Mucosa of gallbladder (tissue), 1 donor: Measurements from ENCODE around the gene OR52E1. TPM values are rescaled to one million over a fixed set of nuclear protein-coding genes. Genes with fewer than 3 reads are reported as not detected.
"Not testable (repeated sequence)": the region's sequence is repeated elsewhere in the genome, so short reads cannot be mapped to it uniquely, and the experiment has no call there.

Source experiments
- DNase-seq: peaks from one replicate; pipeline ENCODE4 v3.0.0-alpha.2; 2020; ENCODE audit warnings: low spot score
- total RNA-seq: library from RNA; stranded (reverse); gene quantifications from one replicate; pipeline ENCODE4 v1.2.1, GENCODE V29; 2021
- donor health status: DM: no; HTN: no; CAD: no.

Gene OR52E1
- not detected for total RNA-seq

- no peak for DNase-seq
Observed at GRCh38 chr11:5069272-5069671, at the start of gene OR52E1. OR52E1 (plus strand) TSS chr11:5069572.

DNA sequence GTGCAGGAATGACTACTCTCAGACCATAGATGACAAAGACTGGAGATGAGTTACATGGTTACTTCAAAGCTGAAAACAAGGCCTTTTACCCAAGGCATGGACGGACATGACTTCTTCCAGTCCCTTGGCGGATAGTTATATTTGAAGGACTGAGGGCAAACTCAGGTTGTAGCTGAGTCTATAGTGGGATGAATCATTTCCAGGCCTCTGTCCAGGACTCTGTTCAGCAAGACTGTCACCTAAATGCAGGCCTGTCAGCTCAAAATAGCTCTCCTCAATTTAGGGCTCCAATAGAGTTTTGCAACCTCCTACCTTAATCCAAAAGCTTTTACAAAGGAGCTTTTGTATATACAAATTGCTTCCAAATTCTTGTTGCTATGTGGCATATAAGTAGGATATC is 47.4 kb upstream of the OR52E1 start:
- no peak for DNase-seq

DNA sequence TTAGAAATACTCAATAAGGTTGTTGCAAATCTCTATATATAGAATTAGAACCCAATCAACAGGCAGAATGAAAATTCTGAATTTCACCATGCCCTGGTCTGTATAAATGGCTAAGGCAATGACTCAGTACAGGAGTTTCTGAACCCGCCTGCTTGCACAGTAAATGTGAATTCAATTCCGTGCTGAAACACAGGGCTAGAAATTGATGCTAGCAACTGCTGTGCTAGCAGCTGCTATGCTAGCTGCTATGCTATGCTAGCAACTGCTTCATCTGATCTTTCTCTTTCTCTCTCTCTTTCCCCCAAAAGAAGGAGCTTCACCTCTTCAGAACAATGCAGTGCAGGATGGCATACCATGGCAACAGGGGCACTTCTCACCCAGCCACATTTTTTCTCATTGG is 32.7 kb upstream of the OR52E1 start:
- DNase-seq = no peak

DNA sequence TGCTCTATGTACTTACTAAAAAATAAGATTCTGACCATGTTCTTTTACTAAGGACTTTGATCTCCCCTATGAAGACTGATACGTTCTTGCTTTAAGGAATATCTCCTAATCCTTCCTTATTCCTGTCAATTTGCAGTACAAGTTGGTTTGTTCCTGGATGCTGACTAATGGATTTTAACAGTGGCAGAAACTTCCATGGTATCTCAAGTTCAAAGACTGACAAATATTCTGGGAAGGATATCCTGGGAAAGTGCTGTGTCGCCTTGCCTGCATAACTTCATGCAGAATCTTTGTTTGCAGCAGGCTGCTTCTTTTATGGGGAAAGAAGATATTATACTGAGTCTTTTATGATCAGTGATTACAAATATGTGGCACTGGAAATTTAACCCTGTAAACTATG is 31.4 kb upstream of the OR52E1 start:
- DNase-seq = no peak

- no peak for DNase-seq
Observed at GRCh38 chr11:5038341-5038740, 31.0 kb upstream of the OR52E1 start.

GRCh38 chr11:5040876-5041275 is 28.5 kb upstream of the OR52E1 start:
- DNase-seq = no peak

- no peak for DNase-seq
Observed at GRCh38 chr11:5042091-5042490, 27.3 kb upstream of the OR52E1 start.

DNA sequence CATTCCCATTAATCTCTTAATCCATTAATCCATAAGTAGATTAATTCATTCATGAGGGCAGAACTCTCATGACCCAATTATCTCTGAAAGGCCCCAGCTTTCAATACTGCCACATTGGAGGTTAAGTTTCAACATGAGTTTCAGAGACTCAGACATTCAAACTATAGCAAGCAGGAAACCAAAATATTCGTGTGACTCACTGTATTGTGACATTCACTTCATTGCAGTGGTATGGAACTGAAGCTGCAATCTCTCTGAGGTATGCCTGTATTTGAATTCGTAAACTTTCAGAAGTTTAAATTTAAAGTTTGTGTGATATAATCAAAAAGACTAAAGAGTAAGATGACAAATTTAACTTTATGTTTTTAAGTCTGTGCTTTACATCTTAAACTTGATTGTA is 26.0 kb upstream of the OR52E1 start:
- DNase-seq = no peak

DNA sequence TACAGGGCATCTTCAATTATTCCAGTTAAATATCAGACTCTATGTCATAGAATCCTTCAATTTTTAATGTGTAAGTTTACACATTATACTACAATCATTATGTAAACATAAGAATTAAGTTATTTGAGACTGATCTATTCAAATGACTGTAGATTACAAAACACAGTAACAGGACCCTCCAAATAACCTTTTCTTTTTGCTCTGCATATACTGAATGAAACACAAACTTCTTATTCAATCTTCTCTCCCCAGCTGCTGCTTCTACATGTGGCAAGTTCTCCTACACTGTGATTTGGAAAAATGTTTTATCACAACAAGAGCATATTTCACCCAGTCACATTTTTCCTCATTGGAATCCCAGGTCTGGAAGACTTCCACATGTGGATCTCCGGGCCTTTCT is 23.1 kb upstream of the OR52E1 start, which contains the start of gene OR52J3:
Gene OR52J3, plus strand, starts transcription at position 301 of the 400 bp plus-strand sequence. Its CDS starts 0 bp downstream, at position 301.
- no peak for DNase-seq

DNA sequence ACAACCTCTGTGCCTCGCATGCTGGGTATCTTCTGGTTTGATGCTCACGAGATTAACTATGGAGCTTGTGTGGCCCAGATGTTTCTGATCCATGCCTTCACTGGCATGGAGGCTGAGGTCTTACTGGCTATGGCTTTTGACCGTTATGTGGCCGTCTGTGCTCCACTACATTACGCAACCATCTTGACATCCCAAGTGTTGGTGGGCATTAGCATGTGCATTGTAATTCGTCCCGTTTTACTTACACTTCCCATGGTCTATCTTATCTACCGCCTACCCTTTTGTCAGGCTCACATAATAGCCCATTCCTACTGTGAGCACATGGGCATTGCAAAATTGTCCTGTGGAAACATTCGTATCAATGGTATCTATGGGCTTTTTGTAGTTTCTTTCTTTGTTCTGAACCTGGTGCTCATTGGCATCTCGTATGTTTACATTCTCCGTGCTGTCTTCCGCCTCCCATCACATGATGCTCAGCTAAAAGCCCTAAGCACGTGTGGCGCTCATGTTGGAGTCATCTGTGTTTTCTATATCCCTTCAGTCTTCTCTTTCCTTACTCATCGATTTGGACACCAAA is 22.5 kb upstream of the OR52E1 start:
- DNase-seq = no peak

DNA sequence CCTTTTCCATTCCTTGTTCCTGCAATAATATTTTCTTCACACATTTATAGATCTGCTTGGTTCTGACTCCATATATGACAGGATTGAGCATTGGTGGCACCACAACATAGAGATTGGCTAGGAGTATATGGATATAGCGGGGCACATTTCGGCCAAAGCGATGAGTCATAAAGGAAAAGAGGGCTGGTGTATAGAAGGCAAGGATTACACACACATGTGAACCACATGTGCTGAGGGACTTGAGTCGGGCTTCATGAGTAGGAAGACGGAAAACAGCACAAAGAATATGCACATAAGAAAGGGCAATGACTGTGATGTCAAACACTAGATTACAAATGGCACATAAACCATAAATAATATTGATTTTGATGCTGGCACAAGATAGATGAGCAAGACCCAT is 10.7 kb upstream of the OR52E1 start:
- not testable (repeated sequence) for DNase-seq

DNA sequence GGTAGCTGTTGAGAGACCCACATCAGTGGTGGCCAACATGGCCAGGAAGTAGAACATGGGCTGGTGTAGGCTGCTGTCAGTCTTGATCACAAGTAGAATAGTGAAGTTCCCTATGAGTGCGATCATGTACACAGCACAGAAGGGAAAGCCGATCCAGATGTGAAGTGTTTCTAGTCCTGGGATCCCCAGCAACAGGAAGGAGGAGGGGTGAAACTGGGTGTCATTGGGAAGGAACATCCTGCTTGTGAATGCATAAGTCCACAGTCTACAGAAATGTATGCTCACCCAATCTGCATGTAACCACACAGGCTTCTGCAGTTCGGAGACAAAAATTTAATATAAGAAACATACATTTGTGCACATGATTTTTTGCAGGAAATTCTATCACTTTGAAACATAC is 10.0 kb upstream of the OR52E1 start, which contains the start of gene OR52E2:
Gene OR52E2, minus strand, starts transcription at position 237 of the 400 bp plus-strand sequence. Its CDS starts 0 bp downstream, at position 237.
- no peak for DNase-seq

- DNase-seq = no peak
Observed at GRCh38 chr11:5065027-5065426, 4.3 kb upstream of the OR52E1 start.

DNA sequence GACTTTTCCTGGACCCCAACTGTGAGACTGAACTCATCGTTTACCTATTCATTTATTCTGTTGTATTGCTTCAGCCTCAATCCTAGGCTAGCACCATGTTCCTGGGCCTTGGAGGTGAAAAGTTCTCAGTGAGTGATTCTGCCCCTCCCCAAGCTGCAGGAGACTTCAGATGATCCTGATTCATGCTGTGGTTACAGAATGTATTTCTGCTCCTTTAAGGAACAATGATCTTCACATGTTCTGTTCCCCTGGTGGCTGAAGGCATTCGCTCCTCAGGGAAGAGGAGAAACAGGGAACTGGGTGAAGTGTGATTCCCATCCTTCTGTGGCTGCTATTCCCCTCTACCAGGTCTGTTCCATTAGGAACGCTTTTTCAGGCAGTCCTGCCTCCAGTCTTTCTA is 2.4 kb downstream of the OR52E1 start:
- no peak for DNase-seq

- DNase-seq = no peak
Observed at GRCh38 chr11:5081405-5081804, 12.0 kb downstream of the OR52E1 start.

DNA sequence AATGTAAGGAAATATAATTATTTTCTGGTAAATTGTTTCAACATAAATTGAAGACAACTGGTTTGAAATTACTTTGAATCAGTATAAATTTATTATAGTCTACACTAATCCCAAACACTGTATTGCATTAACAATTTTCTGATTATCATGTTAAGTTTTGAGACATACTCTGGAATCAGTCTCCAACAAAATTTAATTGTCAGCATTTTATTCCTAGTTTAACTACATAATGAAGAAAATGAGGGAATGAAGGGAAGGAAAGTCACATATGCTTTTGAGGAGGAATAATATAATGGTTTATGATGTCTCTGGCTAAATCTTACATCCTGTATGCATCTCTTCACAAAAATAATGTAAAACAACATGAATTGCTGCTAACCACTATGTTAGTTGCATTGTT is 14.2 kb downstream of the OR52E1 start:
- no peak for DNase-seq

GRCh38 chr11:5088556-5088955 is 19.2 kb downstream of the OR52E1 start:
- DNase-seq = no peak

DNA sequence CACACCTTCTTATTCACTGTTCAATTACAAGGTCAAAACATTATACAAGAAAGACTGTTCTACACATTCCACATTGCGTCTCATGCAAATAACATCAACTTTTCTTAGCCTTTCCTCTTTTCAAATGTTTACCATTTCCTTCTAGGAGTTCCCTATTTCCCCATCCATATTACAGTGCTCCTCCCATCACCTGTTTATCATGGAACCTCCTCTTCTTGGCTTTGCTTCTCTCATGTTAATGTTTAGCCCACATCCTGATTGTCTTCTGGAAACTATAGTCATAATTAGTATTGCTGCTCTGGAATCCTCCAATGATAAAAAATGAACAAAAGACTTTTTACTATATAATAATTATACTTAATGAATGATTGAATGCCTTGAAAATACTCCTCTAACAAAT is 21.3 kb downstream of the OR52E1 start:
- no peak for DNase-seq

DNA sequence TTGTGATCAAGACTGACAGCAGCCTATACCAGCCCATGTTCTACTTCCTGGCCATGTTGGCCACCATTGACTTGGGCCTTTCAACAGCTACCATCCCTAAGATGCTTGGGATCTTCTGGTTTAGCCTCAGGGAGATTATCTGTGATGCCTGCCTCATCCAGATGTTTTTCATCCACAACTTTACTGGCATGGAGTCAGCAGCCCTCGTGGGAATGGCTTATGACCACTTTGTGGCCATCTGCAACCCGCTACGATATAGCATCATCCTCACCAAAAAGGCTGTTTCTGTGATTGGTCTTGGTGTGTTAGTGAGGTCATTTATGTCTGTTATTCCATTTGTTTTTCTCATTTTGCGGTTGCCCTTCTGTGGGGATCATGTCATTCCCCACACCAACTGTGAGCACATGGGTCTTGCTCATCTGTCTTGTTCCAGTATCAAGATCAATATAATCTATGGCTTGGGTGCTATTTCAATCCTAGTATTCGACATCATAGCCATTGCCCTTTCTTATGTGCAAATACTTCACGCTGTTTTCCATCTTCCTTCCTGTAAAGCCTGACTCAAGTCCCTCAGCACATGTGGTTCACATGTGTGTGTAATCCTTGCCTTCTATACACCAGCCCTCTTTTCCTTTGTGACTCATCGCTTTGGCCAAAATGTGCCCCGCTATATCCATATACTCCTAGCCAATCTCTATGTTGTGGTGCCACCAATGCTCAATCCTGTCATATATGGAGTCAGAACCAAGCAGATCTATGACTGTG is 23.6 kb downstream of the OR52E1 start:
- no peak for DNase-seq

DNA sequence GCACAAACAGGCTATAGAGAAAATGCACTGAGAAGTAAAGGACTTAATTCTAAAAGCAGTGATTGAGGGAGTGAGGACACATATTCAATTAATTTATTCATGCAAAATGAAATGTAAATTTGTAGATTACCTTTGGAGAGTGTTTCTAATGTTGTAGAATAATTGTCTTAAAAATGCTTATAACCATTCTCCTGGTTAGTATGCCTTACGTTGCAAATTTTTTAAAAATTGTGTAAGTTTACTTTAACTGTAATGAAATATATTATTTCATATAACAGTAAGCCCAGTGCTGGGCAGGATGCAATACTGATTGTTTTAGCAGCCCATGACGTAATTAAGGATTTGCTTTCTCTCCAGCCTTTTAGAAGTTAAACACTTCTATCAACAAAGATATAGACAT is 26.6 kb downstream of the OR52E1 start:
- DNase-seq = no peak

DNA sequence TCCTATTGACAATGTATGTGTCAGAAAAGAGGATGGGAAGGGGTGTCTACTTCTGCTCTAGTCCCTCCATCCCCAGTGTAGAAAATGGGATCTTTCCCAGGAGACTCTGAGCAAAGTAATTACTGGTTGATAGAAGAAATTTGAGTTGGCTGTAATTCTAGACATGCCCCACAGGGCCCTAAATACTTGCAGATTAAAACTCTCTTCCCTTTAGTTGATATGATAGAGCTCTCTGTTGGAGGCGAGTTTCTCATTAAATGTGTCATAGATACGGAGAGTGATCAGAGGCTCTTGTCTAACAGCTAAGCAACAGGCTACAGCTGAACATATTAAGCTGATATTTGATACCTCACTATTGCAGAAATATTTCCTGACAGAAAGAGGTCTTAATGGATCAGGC is 32.9 kb downstream of the OR52E1 start:
- DNase-seq = no peak

DNA sequence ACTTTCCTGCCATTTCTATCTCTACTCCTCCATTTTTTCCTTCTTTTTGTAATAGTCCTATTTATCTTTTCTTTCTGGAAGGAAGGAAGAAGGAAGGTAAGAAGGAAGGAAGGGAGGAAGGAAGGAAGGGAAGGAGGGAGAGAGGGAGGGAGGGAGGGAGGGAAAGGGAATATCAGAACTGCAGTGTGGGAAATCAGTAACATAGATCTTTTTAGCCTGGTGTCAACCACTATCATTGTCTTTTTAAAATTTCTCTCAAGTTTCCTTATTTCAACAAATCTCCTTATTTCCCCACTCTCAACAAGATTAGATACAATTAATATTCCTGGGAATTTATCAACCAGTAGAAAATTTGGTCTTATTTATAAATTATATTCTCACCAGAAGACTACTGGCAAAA is 33.7 kb downstream of the OR52E1 start:
- no peak for DNase-seq

GRCh38 chr11:5107285-5107684 is 37.9 kb downstream of the OR52E1 start:
- DNase-seq = no peak

DNA sequence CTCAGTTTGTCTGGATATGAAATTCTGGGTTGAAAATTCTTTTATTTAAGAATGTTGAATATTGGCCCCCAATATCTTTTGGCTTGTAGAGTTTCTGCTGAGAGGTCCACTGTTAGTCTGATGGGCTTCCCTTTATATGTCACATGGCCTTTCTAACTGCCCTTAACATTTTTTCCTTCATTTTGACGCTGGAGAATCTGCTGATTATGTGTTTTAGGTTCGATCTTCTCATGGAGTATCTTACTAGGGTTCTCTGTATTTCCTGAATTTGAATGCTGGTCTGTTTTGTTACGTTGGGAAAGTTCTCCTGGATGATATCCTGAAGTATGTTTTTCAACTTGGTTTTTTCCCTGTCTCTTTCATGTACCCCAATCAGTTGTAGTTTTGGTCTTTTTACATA is 46.0 kb downstream of the OR52E1 start:
- DNase-seq = no peak
